ENCODE measurements around the gene TGFB2.

Gene TGFB2

GRCh38 chr1:218301217-218301616 is 43.9 kb upstream of the TGFB2 start:
- no peak for TF ChIP-seq CTCF (IDR thresholded peaks at IDR 0.05; ENCODE audit: low read depth, low read length, missing control alignments)
- in situ Hi-C loops (cut with HindIII; ENCODE audit: low sequenced_read_pairs), result no loop called here
- no peak for DNase-seq (ENCODE audit: low read depth)
- no peak overlapping the region for H3K4me3 ChIP-seq (ENCODE audit: low read depth, low read length)

DNA sequence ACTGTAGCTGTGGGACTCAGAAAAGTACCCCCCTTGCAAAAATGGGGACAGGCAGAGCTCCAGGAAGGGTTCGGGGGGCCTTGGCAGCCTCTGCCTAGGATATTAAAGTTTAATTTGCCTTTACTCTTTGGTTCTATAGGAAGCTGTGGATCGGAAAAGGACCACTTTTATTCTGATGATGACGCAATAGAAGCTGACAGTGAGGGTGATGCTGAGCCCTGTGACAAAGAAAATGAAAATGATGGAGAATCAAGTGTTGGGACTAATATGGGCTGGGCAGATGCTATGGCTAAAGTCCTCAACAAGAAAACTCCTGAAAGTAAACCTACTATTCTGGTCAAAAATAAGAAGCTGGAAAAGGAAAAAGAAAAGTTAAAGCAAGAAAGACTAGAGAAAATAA is 43.0 kb upstream of the TGFB2 start:
- no peak for DNase-seq (ENCODE audit: low read depth)
- H3K4me3 ChIP-seq (ENCODE audit: low read depth, low read length), result no peak overlapping the region
- in situ Hi-C loops (cut with HindIII; ENCODE audit: low sequenced_read_pairs), result no loop called here
- no peak for TF ChIP-seq CTCF (IDR thresholded peaks at IDR 0.05; ENCODE audit: low read depth, low read length, missing control alignments)

DNA sequence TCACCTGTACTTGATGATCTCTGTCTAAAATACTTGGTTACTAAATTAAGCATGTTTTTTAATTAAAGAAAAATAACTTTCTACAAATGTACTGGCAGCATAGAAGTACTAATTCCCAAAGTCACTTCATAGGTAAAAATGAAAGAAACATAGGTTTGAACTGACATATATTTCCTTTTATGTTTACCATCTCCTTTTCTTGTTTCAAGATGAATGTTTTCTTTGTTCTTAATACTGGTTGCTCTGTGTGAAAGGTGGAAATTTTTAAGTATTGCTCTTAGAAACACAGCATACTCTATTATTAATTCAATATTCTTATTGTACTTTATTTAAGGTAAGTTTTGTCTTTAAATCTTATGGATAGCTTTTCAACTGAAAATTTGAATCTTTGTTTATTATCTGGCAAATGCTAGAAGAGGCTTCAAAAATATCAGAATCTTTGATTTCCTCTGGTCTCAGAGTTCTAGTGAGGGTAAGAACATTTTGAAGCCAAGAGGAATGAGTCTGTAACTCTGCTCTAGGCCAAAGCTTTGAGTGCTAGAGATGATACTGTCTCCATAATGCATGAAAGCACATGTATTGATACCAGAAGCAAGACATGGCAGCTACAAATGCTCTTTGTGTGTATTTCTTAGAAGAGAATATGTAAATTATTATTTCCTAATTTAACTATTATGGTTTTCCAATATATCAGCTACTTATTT is 41.8 kb upstream of the TGFB2 start:
- no peak for DNase-seq (ENCODE audit: low read depth)
- in situ Hi-C loops (cut with HindIII; ENCODE audit: low sequenced_read_pairs), result no loop called here
- TF ChIP-seq CTCF (IDR thresholded peaks at IDR 0.05; ENCODE audit: low read depth, low read length, missing control alignments), result no peak
- H3K4me3 ChIP-seq (ENCODE audit: low read depth, low read length), result no peak overlapping the region

- no peak overlapping the region for H3K4me3 ChIP-seq (ENCODE audit: low read depth, low read length)
- TF ChIP-seq CTCF (IDR thresholded peaks at IDR 0.05; ENCODE audit: low read depth, low read length, missing control alignments), result no peak
- in situ Hi-C loops (cut with HindIII; ENCODE audit: low sequenced_read_pairs), result no loop called here
- peak; percentile 64 for DNase-seq (ENCODE audit: low read depth)
These were observed 40.7 kb upstream of the TGFB2 start for GRCh38 chr1:218304281-218305039.

DNA sequence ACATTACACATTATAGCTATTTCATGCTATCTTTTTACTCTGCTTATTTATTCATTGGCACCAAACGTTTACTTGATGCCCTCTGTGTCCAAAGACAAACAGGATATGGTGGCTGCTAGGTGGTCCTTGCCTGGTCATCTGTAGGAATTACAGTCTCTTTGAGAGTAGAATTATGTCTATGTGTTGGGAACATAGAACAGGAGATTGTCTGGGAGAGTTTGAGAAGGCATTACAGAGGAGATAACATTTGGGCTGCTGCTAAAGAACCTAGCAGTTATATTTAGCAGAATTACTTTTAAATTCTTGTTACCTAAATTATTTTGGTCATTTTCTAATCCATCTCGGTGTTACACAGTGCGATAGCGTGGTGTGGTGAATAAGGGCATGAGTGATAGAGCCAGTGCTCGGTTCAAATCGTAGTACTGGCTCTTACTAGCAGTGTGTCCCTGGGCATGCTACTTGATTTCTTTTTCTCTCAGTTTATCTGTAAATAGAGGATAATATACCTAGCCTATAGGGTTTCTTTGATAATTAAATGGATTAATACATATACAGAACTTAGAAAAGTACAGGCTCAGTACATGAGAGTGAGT is 39.6 kb upstream of the TGFB2 start:
- no peak for TF ChIP-seq CTCF (IDR thresholded peaks at IDR 0.05; ENCODE audit: low read depth, low read length, missing control alignments)
- in situ Hi-C loops (cut with HindIII; ENCODE audit: low sequenced_read_pairs), result no loop called here
- H3K4me3 ChIP-seq (ENCODE audit: low read depth, low read length), result no peak overlapping the region
- DNase-seq (ENCODE audit: low read depth), result no peak

DNA sequence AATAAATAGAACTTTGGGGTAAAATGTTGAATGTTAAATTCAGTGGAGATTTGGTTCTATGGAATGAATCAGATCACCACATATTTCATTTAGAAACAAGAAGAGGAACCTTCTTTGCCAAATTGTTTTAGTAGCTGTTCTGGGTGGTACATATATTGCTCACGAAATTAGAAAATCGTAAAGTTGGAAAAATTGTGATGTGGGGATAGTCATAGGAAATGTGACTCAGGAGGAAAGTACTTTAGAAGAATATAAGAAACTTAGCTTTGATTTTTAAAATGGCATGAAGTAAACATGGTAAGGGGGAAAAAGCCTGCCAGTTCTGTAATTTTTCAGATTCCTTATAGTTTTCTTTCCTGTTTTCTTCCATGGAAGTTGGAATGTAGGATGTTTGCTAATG is 32.6 kb upstream of the TGFB2 start:
- TF ChIP-seq CTCF (IDR thresholded peaks at IDR 0.05; ENCODE audit: low read depth, low read length, missing control alignments), result no peak
- in situ Hi-C loops (cut with HindIII; ENCODE audit: low sequenced_read_pairs), result no loop called here
- no peak for DNase-seq (ENCODE audit: low read depth)
- no peak overlapping the region for H3K4me3 ChIP-seq (ENCODE audit: low read depth, low read length)
